Measurements from ENCODE around the gene TGIF2.

DNA sequence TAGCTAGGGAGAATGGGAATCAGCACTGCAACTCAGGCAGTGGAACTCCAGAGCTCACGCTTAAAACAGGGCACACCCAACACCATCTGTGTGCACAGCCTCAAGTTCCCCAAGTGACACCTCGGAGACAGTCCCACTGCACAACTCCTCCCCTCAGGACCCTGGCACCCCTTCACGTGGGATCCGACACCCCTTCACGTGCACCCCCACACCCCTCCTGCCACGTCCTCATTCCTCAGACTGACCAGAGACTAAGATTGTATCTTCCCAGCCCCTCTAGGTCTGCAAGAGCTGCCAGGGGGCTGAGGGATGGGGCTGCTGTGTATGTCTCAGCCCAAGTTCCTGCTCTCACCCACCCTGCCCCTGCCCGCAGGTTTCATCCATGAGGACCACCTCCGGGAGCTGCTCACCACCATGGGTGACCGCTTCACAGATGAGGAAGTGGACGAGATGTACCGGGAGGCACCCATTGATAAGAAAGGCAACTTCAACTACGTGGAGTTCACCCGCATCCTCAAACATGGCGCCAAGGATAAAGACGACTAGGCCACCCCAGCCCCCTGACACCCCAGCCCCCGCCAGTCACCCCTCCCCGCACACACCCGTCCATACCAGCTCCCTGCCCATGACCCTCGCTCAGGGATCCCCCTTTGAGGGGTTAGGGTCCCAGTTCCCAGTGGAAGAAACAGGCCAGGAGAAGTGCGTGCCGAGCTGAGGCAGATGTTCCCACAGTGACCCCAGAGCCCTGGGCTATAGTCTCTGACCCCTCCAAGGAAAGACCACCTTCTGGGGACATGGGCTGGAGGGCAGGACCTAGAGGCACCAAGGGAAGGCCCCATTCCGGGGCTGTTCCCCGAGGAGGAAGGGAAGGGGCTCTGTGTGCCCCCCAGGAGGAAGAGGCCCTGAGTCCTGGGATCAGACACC, 24.4 kb upstream of the TGIF2 start:
- TF ChIP-seq ZFX (CRISPR knock-in tag; IDR thresholded peaks at IDR 0.05; ENCODE audit: low read depth) = no peak
- TF ChIP-seq ZNF776 (CRISPR knock-in tag; IDR thresholded peaks at IDR 0.05) = no peak
- TF ChIP-seq, protein P1, sequence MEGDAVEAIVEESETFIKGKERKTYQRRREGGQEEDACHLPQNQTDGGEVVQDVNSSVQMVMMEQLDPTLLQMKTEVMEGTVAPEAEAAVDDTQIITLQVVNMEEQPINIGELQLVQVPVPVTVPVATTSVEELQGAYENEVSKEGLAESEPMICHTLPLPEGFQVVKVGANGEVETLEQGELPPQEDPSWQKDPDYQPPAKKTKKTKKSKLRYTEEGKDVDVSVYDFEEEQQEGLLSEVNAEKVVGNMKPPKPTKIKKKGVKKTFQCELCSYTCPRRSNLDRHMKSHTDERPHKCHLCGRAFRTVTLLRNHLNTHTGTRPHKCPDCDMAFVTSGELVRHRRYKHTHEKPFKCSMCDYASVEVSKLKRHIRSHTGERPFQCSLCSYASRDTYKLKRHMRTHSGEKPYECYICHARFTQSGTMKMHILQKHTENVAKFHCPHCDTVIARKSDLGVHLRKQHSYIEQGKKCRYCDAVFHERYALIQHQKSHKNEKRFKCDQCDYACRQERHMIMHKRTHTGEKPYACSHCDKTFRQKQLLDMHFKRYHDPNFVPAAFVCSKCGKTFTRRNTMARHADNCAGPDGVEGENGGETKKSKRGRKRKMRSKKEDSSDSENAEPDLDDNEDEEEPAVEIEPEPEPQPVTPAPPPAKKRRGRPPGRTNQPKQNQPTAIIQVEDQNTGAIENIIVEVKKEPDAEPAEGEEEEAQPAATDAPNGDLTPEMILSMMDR (CRISPR knock-in tag; IDR thresholded peaks at IDR 0.05) = no peak
- no peak for TF ChIP-seq HOXA7 (CRISPR knock-in tag; IDR thresholded peaks at IDR 0.05)
- TF ChIP-seq HNF1B (CRISPR knock-in tag; IDR thresholded peaks at IDR 0.05) = no peak
